Stimulated activated CD8-positive, alpha-beta memory T cell treated with anti-CD3 and anti-CD28 coated beads, Interleukin-7, amount 100 ng/mL, for 4 hours (primary cell): Measurements from ENCODE around the gene EXPH5.

Source experiments
- DNase-seq, 2 donors: peaks; one replicate each; pipeline ENCODE4 v3.0.0-alpha.2; 2020; ENCODE audit warnings: low read depth in 2 of 2

EXPH5 gene

DNA sequence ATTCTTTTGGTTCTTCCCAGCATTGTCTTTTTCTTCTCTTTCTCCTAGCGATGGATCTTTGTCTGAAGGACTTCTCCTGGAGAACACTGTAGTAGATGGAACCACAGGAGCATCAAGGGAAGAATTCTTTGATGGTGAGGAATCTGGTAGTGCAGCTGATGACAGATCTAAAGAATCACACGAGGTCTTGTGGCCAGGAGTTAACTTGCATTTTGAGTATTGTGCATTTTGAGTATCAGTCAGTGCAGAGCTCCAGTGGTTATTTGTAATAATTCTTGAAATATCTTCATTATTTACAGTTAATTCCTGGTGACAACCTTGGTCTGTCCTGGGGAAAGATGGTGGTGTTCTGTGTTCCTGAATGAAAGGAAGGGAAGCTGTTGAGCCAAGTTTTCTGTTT is 80.9 kb downstream of the EXPH5 start:
- no peak for DNase-seq

DNA sequence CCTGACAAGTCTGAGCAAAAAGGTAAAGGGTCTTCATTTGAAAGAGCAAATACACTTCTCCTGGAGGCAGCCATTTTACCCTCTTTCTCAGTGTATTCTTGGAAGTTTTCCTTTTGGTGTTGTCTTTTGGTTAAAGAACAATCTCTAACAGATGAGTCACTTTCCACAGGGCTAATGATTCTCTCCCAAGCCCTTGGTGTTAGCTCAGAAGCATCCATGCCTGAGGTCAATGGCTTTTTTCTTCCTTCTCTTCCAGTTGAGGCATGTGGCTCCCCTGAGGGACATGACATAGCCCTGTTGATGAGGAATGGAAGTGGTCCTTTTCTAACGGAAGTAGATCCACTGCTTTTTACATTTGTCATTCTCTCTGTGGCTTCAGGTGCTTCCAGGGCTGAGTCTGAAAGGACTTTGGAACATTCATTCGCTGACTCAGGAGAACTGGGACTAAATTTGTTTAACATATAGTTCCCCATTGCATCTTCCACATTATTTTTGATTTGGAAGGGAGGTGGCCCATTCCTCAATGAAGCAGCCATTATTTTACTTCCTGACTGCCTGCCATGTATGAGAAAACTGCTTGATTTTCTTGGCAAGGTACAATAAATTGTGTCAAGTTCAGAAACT is 81.6 kb downstream of the EXPH5 start:
- DNase-seq, result no peak

DNA sequence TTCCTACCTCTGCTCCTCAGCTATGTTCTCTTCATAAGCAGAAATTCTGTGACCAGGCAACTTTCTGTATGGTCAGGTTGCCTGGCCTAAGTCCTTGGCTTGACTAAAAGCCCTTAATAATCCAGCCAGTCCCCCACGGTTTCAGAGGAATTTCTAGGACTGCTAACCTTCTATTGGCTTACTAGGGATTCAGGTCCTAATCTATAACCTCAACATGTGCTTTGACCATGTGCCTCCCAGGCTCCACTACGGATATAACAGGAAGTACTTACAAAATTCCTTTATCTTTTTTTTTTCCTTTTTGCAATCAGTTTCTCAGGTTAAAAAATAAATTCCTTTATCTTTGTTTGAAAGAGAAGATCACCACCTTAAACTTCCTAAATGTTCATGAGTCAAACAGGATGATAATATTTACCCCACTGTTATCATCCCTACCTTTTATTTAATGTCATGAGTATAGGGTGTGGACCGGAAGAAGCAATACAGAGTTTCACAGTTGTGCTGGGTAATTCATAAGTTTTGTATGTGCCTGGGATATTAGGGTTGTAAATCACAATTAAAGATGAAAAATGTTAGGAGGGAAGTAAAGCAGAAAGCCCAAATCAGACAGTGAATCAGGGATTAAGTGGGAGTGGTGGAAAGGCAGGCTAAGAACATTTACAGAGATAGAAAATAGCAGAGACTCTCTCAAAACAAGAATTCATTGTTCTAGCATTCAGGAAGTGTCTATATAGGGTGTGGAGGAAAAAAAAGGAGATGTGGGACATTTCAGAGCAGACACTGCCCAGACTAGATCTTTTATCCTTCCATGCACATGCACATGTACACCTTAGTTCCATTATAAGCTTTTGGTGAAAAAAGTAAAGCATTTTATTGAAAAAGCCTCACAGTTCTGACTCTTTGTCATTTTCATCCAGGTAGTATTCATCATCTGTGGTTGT is 84.6 kb downstream of the EXPH5 start:
- DNase-seq, result no peak

DNA sequence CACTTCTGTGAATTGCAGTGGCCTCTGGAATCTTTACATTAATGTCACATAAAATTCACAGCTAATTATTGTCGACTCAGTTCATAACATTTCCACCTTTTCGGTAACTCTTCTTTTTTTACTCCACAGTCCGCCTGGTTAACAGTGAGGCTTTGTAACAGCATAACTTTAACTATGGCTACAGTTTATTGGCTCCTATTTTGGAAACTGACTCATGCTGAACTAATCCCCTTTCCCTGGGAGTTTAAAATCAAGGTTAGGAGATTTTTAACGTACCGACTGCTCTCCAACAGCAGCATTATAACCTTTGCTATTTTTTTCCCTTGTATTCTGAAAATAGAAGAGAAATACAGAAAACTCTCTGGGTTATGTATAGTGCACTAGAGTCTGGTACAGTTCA is 92.2 kb downstream of the EXPH5 start:
- no peak for DNase-seq

DNA sequence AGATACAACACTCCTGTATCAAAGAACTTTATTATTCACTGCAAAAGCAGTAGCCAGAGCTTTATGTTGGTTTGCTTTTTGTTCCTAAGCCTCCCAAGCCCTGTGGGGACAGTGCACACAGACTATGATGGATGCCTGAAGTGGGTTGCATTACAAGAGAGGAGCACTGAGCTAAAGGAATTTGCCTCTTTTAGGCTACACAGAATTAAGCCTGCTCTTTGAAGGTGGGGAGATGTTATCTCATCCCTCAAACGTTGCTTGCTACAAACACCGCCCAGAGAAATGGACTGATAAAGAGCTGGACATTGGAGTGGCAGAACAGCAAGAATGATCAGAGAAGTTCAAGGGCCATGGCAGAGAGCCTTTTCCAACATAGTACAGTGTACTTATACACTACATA is 92.8 kb downstream of the EXPH5 start:
- no peak for DNase-seq

DNA sequence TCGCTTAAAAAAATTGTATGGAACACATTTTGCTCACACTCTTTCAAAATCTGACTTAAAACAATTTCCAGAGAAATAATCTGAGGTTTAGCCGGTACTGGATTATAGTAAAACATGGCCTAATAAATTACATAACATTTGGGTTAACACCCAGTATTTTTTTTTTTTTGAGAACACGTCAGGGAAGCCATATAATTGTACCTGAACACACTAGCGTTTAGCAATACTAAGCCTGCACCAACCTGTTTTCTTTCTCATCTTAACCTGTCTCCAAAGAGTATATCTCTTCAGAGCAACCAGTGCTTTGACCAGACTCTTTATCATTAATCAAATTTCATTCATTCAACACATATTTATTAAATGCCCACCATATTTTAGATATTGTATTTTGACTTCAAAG is 93.4 kb downstream of the EXPH5 start:
- no peak for DNase-seq

DNA sequence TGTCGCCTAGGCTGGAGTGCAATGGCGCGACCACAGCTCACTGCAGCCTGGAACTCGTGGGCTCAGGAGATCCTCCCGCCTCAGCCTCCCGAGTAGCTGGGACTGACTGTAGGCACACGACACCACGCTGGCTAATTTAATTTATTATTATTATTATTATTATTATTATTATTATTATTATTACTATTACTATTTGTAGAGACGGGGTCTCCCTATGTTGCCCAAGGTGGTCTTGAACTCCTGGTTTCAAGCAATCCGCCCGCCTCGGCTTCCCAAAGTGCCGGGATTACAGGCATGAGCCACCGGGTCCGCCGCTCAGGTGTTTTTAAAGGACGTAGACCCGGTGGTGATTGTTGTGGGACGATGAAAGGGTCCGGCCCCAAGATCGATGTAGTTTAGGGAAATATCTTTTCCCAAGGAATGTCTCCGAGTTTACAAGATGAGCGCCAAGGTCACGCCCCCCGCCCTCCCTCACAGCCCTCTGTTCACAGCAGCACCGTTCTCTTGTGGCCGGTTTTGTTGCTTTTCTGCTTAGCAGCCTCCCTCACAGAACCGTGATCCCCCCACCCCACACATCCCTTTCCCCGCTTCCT is 94.7 kb downstream of the EXPH5 start:
- DNase-seq, result no peak

DNA sequence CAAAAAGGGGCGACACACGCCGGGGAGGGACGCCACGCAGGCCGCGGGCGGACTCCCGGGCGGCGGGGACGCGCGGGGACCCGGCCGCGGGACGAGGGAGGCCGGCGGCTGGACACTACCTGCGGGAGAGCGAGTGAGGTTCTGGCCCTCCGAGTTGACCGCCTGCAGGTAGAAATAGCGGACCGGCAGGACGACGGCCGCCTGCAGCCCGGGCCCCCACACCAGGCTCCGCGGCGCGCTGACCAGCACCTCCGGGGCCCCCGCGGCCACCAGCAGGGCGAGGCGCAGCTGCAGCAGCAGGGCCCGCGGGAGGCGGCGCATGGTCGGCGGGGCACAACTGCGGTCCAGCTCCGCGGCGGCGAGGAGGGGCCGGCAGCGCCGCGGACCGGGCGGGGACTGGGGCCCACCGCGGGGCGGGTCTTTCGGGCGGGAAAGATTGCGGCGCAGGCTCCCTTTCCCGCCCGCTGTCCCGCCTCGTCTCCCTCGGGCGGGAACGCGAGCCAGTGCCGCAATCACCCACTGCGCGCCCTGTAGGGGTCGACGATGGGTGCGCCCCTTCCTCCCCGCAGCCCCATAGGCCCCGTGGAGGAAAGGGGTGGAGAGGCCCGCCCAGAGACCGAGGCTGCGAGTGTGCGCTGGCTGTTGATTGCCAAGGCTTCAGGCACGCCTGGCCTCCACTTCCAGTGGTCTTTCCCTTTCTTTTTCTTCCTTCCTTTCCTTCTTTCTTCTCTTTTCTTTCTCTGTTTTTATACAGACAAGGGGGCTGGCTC is 95.3 kb downstream of the EXPH5 start, which contains the start of gene POGLUT3:
Gene POGLUT3, minus strand, starts transcription at position 339 of the 770 bp plus-strand sequence. Its CDS starts 18 bp downstream, at position 321.
- DNase-seq, result peak in 1 of 2 donors; percentile 33

DNA sequence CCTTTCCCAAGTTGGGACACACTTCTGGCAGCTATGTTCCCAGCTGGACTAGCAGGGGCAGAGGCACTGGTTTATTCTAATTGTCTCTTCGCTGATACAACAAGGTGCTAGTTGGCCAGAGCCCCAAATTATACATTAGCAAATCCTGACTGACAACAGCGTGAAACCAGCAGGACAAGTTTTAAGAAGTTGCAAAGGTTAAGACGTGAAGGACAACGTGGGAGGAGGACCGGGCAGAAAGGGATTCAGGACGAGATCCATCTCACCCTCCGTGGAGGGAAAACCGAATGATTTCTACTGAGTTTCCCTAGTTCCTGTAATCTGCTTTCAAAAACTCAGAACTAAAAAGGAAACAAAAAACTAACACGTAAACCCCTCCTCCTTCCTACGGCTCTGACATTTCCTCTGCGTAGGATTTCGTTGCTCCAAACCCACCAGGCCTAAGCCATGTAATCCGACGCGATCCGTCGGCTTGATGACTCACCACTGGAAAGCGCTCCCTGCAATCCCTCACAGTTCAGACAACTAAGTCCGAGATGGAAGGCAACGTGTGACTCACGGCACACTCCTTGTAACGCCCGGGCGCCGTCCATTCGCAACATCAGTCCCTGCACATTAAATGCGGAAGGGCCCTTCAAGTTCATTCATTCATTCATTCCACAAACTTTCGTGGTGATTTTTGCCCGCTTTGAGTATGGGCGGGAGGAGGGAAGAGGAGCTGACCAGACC is 96.1 kb downstream of the EXPH5 start:
- peak; percentile 52 to 64 for DNase-seq

DNA sequence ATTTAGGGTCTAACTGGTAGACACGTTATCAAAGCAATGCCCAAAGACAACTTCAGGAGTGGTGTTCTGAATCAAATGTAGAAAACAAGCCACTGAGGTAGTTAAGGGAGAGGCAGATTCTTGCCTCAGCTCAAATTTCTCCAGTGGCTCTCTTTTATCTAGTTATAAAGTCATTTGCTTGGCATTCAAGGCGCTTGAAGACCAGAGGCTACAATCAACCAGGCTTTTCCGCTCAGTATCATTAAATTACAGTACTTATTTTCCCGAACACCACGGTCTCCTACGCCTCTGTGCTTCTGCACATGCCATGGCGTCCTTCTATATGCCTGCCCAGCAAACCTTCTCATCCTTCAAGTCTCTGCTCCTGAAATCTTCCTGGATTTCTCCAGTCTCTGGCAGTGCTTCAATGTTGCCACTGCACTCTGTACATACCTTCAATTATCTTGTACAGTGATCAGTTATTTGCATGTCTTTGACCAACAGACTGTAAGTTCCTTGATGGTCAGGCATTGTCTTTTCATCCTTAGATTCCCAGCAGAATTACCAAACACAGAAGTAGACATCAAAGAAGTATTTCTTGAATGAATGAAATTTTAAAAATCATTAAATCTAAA is 96.8 kb downstream of the EXPH5 start:
- DNase-seq, result no peak

DNA sequence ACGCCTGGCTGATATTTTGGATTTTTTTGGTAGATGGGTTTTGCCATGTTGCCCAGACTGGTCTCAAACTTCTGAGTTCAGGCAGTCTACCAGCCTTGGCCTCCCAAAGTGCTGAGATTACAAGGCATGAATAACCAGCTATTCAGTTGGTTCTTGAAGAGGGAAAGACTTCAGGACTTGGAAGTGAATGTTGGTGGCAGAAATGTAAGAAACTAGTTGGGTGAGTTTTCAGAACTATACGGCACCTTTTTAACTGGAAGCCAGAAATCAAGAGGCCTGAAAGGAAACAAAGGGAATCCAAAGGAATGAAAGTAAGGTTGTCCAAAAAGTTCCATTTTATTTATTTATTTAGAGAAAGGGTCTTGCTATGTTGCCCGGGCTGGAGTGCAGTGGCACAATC is 98.2 kb downstream of the EXPH5 start:
- DNase-seq, result no peak

DNA sequence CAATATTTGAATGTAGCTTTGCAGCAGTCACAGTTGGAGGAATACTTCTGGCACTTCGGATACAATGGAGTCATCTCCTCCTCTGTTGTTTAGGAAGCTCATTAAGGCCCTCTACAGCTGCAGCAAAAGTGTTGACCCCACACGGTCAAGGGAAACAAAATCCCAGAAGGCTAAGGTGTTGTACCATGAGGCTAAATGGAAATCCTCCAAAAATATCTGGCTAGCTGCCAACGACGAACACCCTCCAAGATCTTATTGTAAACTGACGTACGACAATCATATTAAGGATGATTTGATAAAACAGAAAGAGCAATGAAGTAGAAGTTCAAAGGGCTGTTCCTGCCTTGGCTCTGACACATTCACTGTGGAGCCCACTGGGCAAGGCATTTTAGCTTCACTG is 99.4 kb downstream of the EXPH5 start:
- DNase-seq, result no peak

DNA sequence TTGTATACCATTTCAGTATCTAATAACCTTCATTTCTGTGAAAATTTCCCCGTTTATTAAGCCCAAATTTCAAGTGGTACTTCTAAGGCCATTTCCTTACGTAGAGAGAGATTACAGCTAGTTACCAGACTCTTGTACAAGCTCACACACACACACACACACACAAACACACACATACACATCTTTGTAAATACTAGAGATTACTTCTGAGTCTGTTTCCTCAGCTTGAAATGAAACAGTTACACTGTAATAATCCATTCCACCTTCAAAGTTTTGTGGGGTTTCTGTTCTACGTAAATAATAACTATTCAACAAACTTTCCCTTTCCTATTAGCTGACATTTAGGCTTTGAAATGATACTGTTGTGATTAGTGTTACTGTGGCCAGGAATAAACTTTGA is 101.6 kb downstream of the EXPH5 start:
- DNase-seq, result no peak

DNA sequence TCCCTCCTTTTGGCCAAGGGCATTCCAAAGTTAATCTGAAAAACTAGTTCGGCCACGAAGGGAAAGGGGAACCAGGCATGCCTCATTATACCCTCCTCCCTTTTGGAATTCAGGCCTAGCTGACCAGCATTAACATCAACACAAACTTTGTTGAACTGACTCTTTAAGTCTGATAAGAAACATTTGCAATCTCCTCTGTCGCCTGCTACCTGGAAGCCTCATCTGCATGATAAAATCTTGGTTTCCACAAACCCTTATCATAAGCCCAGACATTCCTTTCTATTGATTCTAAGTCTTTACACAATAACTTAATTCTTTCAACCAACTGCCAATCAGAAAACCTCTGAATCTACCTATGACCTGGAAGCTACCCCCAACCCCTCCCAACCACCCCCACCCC is 106.7 kb downstream of the EXPH5 start:
- no peak for DNase-seq

DNA sequence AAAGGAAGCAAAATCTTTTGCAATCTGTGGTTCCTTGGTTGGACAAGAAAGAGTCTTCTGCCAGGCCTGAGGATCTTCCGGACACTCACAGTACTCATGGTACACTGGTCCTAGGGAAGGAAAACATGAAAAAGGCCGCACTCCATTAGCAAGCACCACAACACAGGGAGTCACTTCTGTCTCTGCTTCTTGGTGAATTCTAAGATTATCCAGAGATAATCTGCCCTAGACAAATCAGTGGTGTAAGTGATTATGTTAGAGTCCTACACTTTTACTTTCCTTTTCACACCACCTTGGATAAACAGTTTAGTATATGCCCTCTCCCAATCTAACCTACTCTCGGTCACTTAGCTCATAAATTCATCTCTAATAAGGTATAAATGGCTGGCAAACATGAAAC is 107.2 kb downstream of the EXPH5 start:
- no peak for DNase-seq

DNA sequence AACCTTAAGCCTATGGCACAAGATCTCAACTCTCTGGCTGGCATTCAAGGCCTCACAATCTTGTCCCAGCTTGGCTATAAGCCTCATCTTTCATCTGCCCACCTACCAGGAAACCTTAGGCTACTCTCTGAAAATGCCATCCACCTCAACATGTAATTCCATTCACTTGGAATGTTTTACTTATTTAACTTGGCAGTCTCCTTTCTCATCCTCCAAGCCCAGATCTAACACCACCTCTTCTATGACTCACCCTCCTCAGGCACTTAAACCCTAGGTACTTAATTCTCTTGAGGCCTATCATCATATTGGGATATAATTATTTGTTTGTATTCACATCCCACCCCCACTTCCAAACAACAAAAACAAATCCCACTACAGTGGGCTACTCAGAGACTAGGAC is 110.4 kb downstream of the EXPH5 start:
- no peak for DNase-seq

DNA sequence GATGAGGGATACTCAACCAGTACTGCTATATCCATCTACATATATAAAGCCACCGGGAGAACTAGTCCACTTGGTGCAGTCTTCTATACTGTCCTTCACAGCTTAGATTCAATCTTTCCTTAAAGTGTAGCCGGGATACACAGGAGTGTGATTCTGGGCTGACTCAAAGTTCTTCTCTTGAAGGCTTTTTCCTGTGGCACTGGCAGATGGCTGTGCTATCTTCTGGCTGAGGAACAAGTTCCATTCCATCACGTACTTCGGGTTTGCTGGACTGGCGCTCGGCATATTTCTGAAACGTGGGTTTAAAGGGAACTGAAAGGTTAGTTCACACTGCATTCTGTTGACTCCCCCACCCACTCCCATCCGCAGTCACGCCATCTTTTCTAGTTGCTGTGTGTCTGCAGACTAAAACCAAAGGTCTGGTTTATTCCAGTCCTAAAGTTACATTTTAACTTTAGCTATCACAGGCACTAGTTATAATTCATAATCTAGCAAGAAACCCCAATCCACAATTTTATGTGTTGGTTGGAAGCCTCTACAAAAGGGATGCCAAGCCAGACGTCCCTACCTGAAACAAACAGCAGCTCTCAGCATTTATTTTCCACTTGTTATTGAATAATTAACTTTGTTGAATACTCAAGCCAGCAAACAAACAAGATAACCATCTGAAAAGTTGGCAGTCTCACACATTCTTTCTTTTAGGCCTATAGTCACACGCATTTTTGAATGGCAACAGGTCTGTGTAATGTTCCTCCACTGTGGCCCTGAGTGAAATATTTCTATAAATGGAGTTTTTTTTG is 118.7 kb downstream of the EXPH5 start:
- DNase-seq, result no peak

DNA sequence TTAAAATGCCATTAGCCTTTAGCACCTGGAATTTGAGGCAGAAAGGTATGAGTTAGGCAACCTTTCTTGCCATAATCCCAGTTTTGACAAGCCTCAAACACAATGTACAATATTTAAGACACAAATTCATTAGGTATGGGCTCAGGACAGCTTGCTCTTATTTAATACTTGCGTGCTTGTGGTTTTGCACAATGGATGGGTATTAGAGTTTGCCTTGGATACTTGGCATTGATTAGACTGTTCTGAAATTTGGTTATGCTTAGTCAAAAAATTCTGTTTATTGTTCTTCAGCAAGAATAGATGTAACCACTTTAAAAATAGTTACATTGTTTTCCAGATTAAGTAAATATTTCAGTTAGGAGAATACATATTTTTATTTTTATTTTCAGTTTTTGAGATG is 120.9 kb downstream of the EXPH5 start:
- DNase-seq, result no peak

DNA sequence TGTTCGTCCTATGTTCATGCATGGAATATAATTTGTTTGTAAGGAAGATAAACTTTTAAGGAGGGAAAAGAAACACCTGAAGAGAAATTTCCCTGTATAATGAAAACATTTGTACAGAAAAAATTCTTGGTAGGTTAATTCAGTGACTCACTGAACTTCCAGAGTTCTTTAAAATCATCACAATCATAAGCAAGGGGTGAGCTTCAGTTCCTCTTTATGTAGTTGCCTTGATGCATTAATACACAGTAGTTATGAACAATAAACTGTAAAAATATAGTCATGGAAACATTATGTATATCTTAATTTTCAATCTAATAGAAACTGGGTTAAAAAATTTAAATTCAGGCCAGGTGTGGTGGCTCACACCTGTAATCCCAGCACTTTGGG is 125.1 kb downstream of the EXPH5 start:
- DNase-seq, result no peak
